ENCODE measurements around the gene GLUL.
A peak's percentile ranks its signal among the peaks of the same experiment; 100 is the strongest.
"Not testable (repeated sequence)": the region's sequence is repeated elsewhere in the genome, so short reads cannot be mapped to it uniquely, and the experiment has no call there.

GLUL gene

GRCh38 chr1:182381962-182382819 lies 9.4 kb downstream of the GLUL start:
- Histone ChIP-seq H3K4me3 (ENCODE audit: low read depth in 1 of 2, low read length in 2 of 2) (no peak overlapping the region), H3K36me3 (ENCODE audit: control insufficient read depth in 1 of 2, insufficient read depth in 2 of 2, low read length in 2 of 2) (peaks cover 48% of the 10 kb centered on the region in 2 donors), H3K4me1 (ENCODE audit: control insufficient read depth in 1 of 2, insufficient read depth in 2 of 2, low read length in 2 of 2) (no peaks in the 10 kb centered on the region), H3K9me3 (ENCODE audit: control insufficient read depth in 1 of 2, low read length in 2 of 2) (no peaks in the 10 kb centered on the region), H3K27me3 (ENCODE audit: low read depth, low read length) (no peaks in the 10 kb centered on the region), H3K27ac (ENCODE audit: low read length) (no peak overlapping the region)

GRCh38 chr1:182380199-182380598 lies 11.4 kb downstream of the GLUL start:
- Histone ChIP-seq H3K9me3 (ENCODE audit: control insufficient read depth in 1 of 2, low read length in 2 of 2) (no peaks in the 10 kb centered on the region), H3K27ac (ENCODE audit: low read length) (no peak overlapping the region), H3K4me3 (ENCODE audit: low read depth in 1 of 2, low read length in 2 of 2) (no peak overlapping the region), H3K27me3 (ENCODE audit: low read depth, low read length) (no peaks in the 10 kb centered on the region), H3K4me1 (ENCODE audit: control insufficient read depth in 1 of 2, insufficient read depth in 2 of 2, low read length in 2 of 2) (no peaks in the 10 kb centered on the region), H3K36me3 (ENCODE audit: control insufficient read depth in 1 of 2, insufficient read depth in 2 of 2, low read length in 2 of 2) (peaks cover 28% of the 10 kb centered on the region in 2 donors)

- not testable (repeated sequence) for H3K27ac ChIP-seq (ENCODE audit: low read length)
These were observed 11.8 kb downstream of the GLUL start for GRCh38 chr1:182379781-182380180.

GRCh38 chr1:182376936-182377574 lies 14.5 kb downstream of the GLUL start:
- Histone ChIP-seq H3K4me1 (ENCODE audit: control insufficient read depth in 1 of 2, insufficient read depth in 2 of 2, low read length in 2 of 2) (no peaks in the 10 kb centered on the region), H3K36me3 (ENCODE audit: control insufficient read depth in 1 of 2, insufficient read depth in 2 of 2, low read length in 2 of 2) (peaks cover under 1 to 2% of the 10 kb centered on the region in 2 donors), H3K9me3 (ENCODE audit: control insufficient read depth in 1 of 2, low read length in 2 of 2) (no peaks in the 10 kb centered on the region), H3K27ac (ENCODE audit: low read length) (peak overlapping the region; percentile 49), H3K27me3 (ENCODE audit: low read depth, low read length) (no peaks in the 10 kb centered on the region), H3K4me3 (ENCODE audit: low read depth in 1 of 2, low read length in 2 of 2) (no peak overlapping the region)

More at GRCh38 chr1:182379781-182380180, 11.8 kb downstream of the GLUL start:
- not testable (repeated sequence) for H3K4me3 ChIP-seq (ENCODE audit: low read depth in 1 of 2, low read length in 2 of 2); H3K9me3 ChIP-seq (ENCODE audit: control insufficient read depth in 1 of 2, low read length in 2 of 2); H3K4me1 ChIP-seq (ENCODE audit: control insufficient read depth in 1 of 2, insufficient read depth in 2 of 2, low read length in 2 of 2); H3K27me3 ChIP-seq (ENCODE audit: low read depth, low read length)
- H3K36me3 ChIP-seq (ENCODE audit: control insufficient read depth in 1 of 2, insufficient read depth in 2 of 2, low read length in 2 of 2) = peaks cover 26 to 27% of the 10 kb centered on the region in 2 donors

- no peak overlapping the region for H3K27ac ChIP-seq (ENCODE audit: low read length)
- no peaks in the 10 kb centered on the region for H3K36me3 ChIP-seq (ENCODE audit: control insufficient read depth in 1 of 2, insufficient read depth in 2 of 2, low read length in 2 of 2)
- no peaks in the 10 kb centered on the region for H3K9me3 ChIP-seq (ENCODE audit: control insufficient read depth in 1 of 2, low read length in 2 of 2)
- no peaks in the 10 kb centered on the region for H3K4me1 ChIP-seq (ENCODE audit: control insufficient read depth in 1 of 2, insufficient read depth in 2 of 2, low read length in 2 of 2)
- H3K27me3 ChIP-seq (ENCODE audit: low read depth, low read length) = no peaks in the 10 kb centered on the region
- H3K4me3 ChIP-seq (ENCODE audit: low read depth in 1 of 2, low read length in 2 of 2) = no peak overlapping the region
These were observed 17.3 kb downstream of the GLUL start for GRCh38 chr1:182374101-182374834.

- Histone ChIP-seq H3K27me3 (ENCODE audit: low read depth, low read length) (no peaks in the 10 kb centered on the region), H3K4me1 (ENCODE audit: control insufficient read depth in 1 of 2, insufficient read depth in 2 of 2, low read length in 2 of 2) (no peaks in the 10 kb centered on the region), H3K36me3 (ENCODE audit: control insufficient read depth in 1 of 2, insufficient read depth in 2 of 2, low read length in 2 of 2) (no peaks in the 10 kb centered on the region), H3K9me3 (ENCODE audit: control insufficient read depth in 1 of 2, low read length in 2 of 2) (no peaks in the 10 kb centered on the region), H3K27ac (ENCODE audit: low read length) (no peak overlapping the region), H3K4me3 (ENCODE audit: low read depth in 1 of 2, low read length in 2 of 2) (no peak overlapping the region)
These were observed 21.1 kb downstream of the GLUL start for GRCh38 chr1:182370532-182370931.

GRCh38 chr1:182368903-182369302 lies 22.7 kb downstream of the GLUL start:
- Histone ChIP-seq H3K9me3 (ENCODE audit: control insufficient read depth in 1 of 2, low read length in 2 of 2) (no peaks in the 10 kb centered on the region), H3K27me3 (ENCODE audit: low read depth, low read length) (no peaks in the 10 kb centered on the region), H3K36me3 (ENCODE audit: control insufficient read depth in 1 of 2, insufficient read depth in 2 of 2, low read length in 2 of 2) (no peaks in the 10 kb centered on the region), H3K27ac (ENCODE audit: low read length) (no peak overlapping the region), H3K4me1 (ENCODE audit: control insufficient read depth in 1 of 2, insufficient read depth in 2 of 2, low read length in 2 of 2) (no peaks in the 10 kb centered on the region), H3K4me3 (ENCODE audit: low read depth in 1 of 2, low read length in 2 of 2) (no peak overlapping the region)

- no peaks in the 10 kb centered on the region for H3K9me3 ChIP-seq (ENCODE audit: control insufficient read depth in 1 of 2, low read length in 2 of 2)
- H3K27me3 ChIP-seq (ENCODE audit: low read depth, low read length) = no peaks in the 10 kb centered on the region
- no peak overlapping the region for H3K4me3 ChIP-seq (ENCODE audit: low read depth in 1 of 2, low read length in 2 of 2)
- no peaks in the 10 kb centered on the region for H3K36me3 ChIP-seq (ENCODE audit: control insufficient read depth in 1 of 2, insufficient read depth in 2 of 2, low read length in 2 of 2)
- H3K27ac ChIP-seq (ENCODE audit: low read length) = no peak overlapping the region
- H3K4me1 ChIP-seq (ENCODE audit: control insufficient read depth in 1 of 2, insufficient read depth in 2 of 2, low read length in 2 of 2) = no peaks in the 10 kb centered on the region
These were observed 23.2 kb downstream of the GLUL start for GRCh38 chr1:182368358-182368757.

- no peaks in the 10 kb centered on the region for H3K27me3 ChIP-seq (ENCODE audit: low read depth, low read length)
- H3K27ac ChIP-seq (ENCODE audit: low read length) = no peak overlapping the region
- no peaks in the 10 kb centered on the region for H3K36me3 ChIP-seq (ENCODE audit: control insufficient read depth in 1 of 2, insufficient read depth in 2 of 2, low read length in 2 of 2)
- no peak overlapping the region for H3K4me3 ChIP-seq (ENCODE audit: low read depth in 1 of 2, low read length in 2 of 2)
- no peaks in the 10 kb centered on the region for H3K9me3 ChIP-seq (ENCODE audit: control insufficient read depth in 1 of 2, low read length in 2 of 2)
- no peaks in the 10 kb centered on the region for H3K4me1 ChIP-seq (ENCODE audit: control insufficient read depth in 1 of 2, insufficient read depth in 2 of 2, low read length in 2 of 2)
These were observed 23.7 kb downstream of the GLUL start for GRCh38 chr1:182367926-182368325.

- Histone ChIP-seq H3K36me3 (ENCODE audit: control insufficient read depth in 1 of 2, insufficient read depth in 2 of 2, low read length in 2 of 2) (no peaks in the 10 kb centered on the region), H3K27me3 (ENCODE audit: low read depth, low read length) (no peaks in the 10 kb centered on the region), H3K4me3 (ENCODE audit: low read depth in 1 of 2, low read length in 2 of 2) (no peak overlapping the region), H3K4me1 (ENCODE audit: control insufficient read depth in 1 of 2, insufficient read depth in 2 of 2, low read length in 2 of 2) (no peaks in the 10 kb centered on the region), H3K27ac (ENCODE audit: low read length) (no peak overlapping the region), H3K9me3 (ENCODE audit: control insufficient read depth in 1 of 2, low read length in 2 of 2) (no peaks in the 10 kb centered on the region)
These were observed 25.0 kb downstream of the GLUL start for GRCh38 chr1:182366596-182366995.

GRCh38 chr1:182359645-182360044 lies 31.9 kb downstream of the GLUL start:
- no peaks in the 10 kb centered on the region for H3K27me3 ChIP-seq (ENCODE audit: low read depth, low read length)
- H3K4me1 ChIP-seq (ENCODE audit: control insufficient read depth in 1 of 2, insufficient read depth in 2 of 2, low read length in 2 of 2) = no peaks in the 10 kb centered on the region
- H3K27ac ChIP-seq (ENCODE audit: low read length) = no peak overlapping the region
- H3K9me3 ChIP-seq (ENCODE audit: control insufficient read depth in 1 of 2, low read length in 2 of 2) = no peaks in the 10 kb centered on the region
- H3K36me3 ChIP-seq (ENCODE audit: control insufficient read depth in 1 of 2, insufficient read depth in 2 of 2, low read length in 2 of 2) = no peaks in the 10 kb centered on the region
- H3K4me3 ChIP-seq (ENCODE audit: low read depth in 1 of 2, low read length in 2 of 2) = no peak overlapping the region
